ENCODE results near the gene TPCN1. TPM values are rescaled to one million over a fixed set of nuclear protein-coding genes. Genes with fewer than 3 reads are reported as not detected.
A peak's percentile ranks its signal among the peaks of the same experiment; 100 is the strongest.

TPCN1 gene
- total RNA-seq, 1 experiment from 2014 or later = 13.5 TPM

DNA sequence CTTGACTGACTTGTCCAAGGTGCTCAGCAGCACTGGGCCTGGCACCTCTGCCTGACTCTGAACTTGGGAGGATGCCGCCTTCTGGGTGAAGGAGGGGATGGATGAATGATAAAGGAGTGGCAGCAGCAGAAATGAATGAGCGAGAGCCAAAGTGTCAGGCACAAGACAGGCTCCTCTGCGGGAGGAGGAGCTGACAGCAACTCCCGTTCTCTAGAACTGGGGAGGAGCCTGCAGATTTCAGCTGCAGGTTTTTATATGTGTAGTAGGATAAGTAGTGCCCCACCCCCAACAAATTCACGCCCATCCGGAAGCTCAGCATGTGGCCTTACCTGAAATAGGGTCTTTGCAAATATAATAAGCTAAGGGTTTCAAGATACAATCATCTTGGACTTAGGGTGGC is 80.5 kb downstream of the TPCN1 start:
- Histone ChIP-seq H3K23ac (ENCODE audit: insufficient read length, low read depth, low read length) (no peak overlapping the region), H3K14ac (ENCODE audit: insufficient read depth, low read length) (no peak overlapping the region), H3K27ac (ENCODE audit: insufficient read length, low read depth, low read length) (no peak overlapping the region), H2BK20ac (ENCODE audit: low read depth, low read length, poor library complexity, severe bottlenecking) (no peak overlapping the region), H3K4me1 (ENCODE audit: insufficient read depth, low read length) (no peaks in the 10 kb centered on the region; the same call in 1 of the 2 replicates), H3K79me2 (ENCODE audit: insufficient read depth, low read length) (no peaks in the 10 kb centered on the region), H3K4me2 (ENCODE audit: insufficient read depth, insufficient read length, low read length) (no peak overlapping the region), H3K27me3 (ENCODE audit: insufficient read depth, low read length) (no peaks in the 10 kb centered on the region), H4K5ac (ENCODE audit: insufficient read length, low read depth, low read length) (no peak overlapping the region), H4K91ac (ENCODE audit: insufficient read length, low read depth, low read length) (no peak overlapping the region), H3K4ac (ENCODE audit: low read depth, low read length) (no peak overlapping the region), H3K9me3 (ENCODE audit: control insufficient read depth, low read depth, low read length) (no peaks in the 10 kb centered on the region), H2BK15ac (ENCODE audit: low read depth, low read length) (no peak overlapping the region), H4K20me1 (ENCODE audit: control insufficient read depth, insufficient read depth, insufficient read length) (no peaks in the 10 kb centered on the region), H2BK120ac (ENCODE audit: low read depth, low read length, poor library complexity, severe bottlenecking) (no peak overlapping the region), H2AK5ac (ENCODE audit: insufficient read length, low read length) (no peak overlapping the region), H3K18ac (ENCODE audit: insufficient read length, low read depth, low read length) (no peak overlapping the region), H3K9ac (ENCODE audit: extremely low read depth, insufficient read length, low read length) (no peak overlapping the region), H3T11ph (ENCODE audit: low read length) (no peak overlapping the region), H2AFZ (ENCODE audit: low read length) (no peak overlapping the region), H3K23me2 (ENCODE audit: insufficient read length, low read depth, low read length, poor library complexity, severe bottlenecking) (no peaks in the 10 kb centered on the region), H2BK12ac (ENCODE audit: insufficient read length, low read depth, low read length) (no peak overlapping the region), H3K56ac (ENCODE audit: insufficient read length, low read depth, low read length) (no peak overlapping the region), H3K79me1 (ENCODE audit: insufficient read depth, low read depth, low read length, poor library complexity, severe bottlenecking) (no peaks in the 10 kb centered on the region), H4K8ac (replicated peaks; ENCODE audit: insufficient read length, low read depth, low read length) (no peak overlapping the region), H2BK5ac (ENCODE audit: insufficient read length, low read length) (no peak overlapping the region)
- Mint-ChIP-seq H3K9me3 (no peaks in the 10 kb centered on the region), H3K36me3 (ENCODE audit: insufficient read depth in 1 of 3, low read depth in 3 of 3) (peaks cover 8 to 16% (median 13%) of the 10 kb centered on the region in 3 experiments; a peak in 6 of 7 replicates), H3K27ac (peak overlapping the region in 2 of 3 experiments; percentile 19 to 75; a peak in 2 of 7 replicates), H3K27me3 (ENCODE audit: low read depth) (peaks cover 1% of the 10 kb centered on the region), H3K4me3 (no peak overlapping the region), H3K4me1 (peaks cover 27 to 38% of the 10 kb centered on the region in 2 experiments)
- no CpG with 5 or more reads among the region's 6 CpGs for WGBS (ENCODE audit: extremely low coverage, insufficient read length, low lambda C conversion rate)
- TF ChIP-seq, protein P1, sequence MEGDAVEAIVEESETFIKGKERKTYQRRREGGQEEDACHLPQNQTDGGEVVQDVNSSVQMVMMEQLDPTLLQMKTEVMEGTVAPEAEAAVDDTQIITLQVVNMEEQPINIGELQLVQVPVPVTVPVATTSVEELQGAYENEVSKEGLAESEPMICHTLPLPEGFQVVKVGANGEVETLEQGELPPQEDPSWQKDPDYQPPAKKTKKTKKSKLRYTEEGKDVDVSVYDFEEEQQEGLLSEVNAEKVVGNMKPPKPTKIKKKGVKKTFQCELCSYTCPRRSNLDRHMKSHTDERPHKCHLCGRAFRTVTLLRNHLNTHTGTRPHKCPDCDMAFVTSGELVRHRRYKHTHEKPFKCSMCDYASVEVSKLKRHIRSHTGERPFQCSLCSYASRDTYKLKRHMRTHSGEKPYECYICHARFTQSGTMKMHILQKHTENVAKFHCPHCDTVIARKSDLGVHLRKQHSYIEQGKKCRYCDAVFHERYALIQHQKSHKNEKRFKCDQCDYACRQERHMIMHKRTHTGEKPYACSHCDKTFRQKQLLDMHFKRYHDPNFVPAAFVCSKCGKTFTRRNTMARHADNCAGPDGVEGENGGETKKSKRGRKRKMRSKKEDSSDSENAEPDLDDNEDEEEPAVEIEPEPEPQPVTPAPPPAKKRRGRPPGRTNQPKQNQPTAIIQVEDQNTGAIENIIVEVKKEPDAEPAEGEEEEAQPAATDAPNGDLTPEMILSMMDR (conservative IDR thresholded peaks at IDR 0.05) = no peak
- DNase-seq = no peak

All from H9 (cell line).